Mucosa of descending colon (tissue), 3 donors: ENCODE results near the gene RAD51B. TPM values are rescaled to one million over a fixed set of nuclear protein-coding genes. Genes with fewer than 3 reads are reported as not detected.
A peak's percentile ranks its signal among the peaks of the same experiment; 100 is the strongest.

Experiments
- ATAC-seq: fragments of 200-7000 bp; cut with Tn5 transposase; one replicate; pipeline ENCODE4 v1.9.1; 2020; ENCODE audit warnings: mild to moderate bottlenecking, moderate library complexity
- DNase-seq, 3 donors: peaks; one replicate each; pipeline ENCODE4 v3.0.0-alpha.2; 2020
- H3K36me3 ChIP-seq: fragments of 200-600 bp; one replicate; pipeline ENCODE4 v1.8.0; 2021; ENCODE audit warnings: low read depth, mild to moderate bottlenecking
- H3K4me1 ChIP-seq: fragments of 200-600 bp; one replicate; pipeline ENCODE4 v1.8.0; 2021; ENCODE audit warnings: low read depth, mild to moderate bottlenecking
- H3K4me3 ChIP-seq: fragments of 200-600 bp; one replicate; pipeline ENCODE4 v1.8.0; 2021; ENCODE audit warnings: mild to moderate bottlenecking
- H3K9me3 ChIP-seq: fragments of 200-600 bp; one replicate; pipeline ENCODE4 v1.8.0; 2021; ENCODE audit warnings: mild to moderate bottlenecking
- CTCF ChIP-seq: fragments of 200-600 bp; IDR thresholded peaks from one replicate; pipeline ENCODE4 v1.8.0; 2022; ENCODE audit warnings: antibody characterized with exemption, mild to moderate bottlenecking
- intact Hi-C, 2 donors: fragments of 100-400 bp; cut with DNase I in 1 of 2; cut with micrococcal nuclease in 1 of 2; formaldehyde crosslinking; loops; one replicate each; pipeline versions ENCODE4 v1.11.0 to v1.11.1; 2022; cut with DNase I, micrococcal nuclease
- total RNA-seq, 3 donors: library from RNA; stranded (reverse); fragmentation: NEBNext Ultra II Directional in 2 of 3; extraction: Animal tissue kit (Norgen Biotek cat#: 25700) in 2 of 3; gene quantifications; one replicate each; pipeline versions ENCODE4 v1.2.1 to v1.2.4, GENCODE V29; 2021 to 2023
- donor health status: DM: no; HTN: no; CAD: no; lungs with moderate emphysema.
- donor health status: DM: no; HTN: no; CAD: no.
- donor health status: DM: no; HTN: yes; CAD: no.

Gene RAD51B
- total RNA-seq, 3 donors from 2014 or later, result 15.8 to 23.3 (median 20.9) TPM

DNA sequence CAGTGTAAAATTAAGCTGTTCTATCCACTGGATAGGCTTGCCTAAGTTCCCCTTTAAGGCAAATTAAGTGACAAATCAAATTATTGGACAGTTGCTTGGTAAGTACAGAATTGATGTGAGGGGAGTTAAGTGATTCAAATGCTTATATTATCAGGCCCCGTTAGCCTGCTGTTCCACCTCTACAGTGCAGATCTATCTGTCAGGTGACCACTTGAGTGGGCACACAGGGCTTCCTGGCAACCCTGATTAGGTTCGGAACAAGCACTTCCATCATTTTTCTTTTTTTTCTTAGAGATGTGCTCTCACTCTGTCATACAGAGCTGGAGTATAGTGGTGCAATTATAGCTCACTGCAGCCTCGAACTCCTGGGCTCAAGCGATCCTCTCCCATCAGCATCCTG is 453.8 kb downstream of the RAD51B start:
- Histone ChIP-seq H3K4me1 (peaks cover 4% of the 10 kb centered on the region), H3K4me3 (no peak overlapping the region), H3K36me3 (no peaks in the 10 kb centered on the region), H3K9me3 (no peaks in the 10 kb centered on the region)
- no peak for ATAC-seq
- DNase-seq, result no peak
- TF ChIP-seq CTCF, result no peak
- intact Hi-C loops, result no loop called here

DNA sequence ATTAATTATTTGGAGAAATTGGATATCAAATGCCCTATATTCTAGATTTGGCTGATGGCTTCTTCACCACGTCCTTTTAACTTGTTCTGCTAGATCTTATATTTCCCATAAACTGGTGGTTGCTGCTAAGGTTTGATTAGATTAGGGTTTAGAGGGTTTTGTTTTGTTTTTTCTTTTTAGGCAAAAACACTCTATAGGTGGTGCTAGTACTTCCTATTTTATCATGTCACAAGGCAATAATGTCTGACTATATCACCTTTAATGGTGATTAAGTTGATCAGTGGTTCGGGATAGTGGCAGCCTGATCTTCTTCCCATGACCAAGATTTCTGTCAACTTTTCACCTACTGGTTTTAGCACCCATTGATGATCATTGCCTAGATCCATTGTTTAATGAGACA is 455.1 kb downstream of the RAD51B start:
- no peak for TF ChIP-seq CTCF
- H3K4me1 ChIP-seq, result no peaks in the 10 kb centered on the region
- H3K36me3 ChIP-seq, result no peaks in the 10 kb centered on the region
- DNase-seq (no peak), ATAC-seq (no peak)
- H3K4me3 ChIP-seq, result no peak overlapping the region
- no peaks in the 10 kb centered on the region for H3K9me3 ChIP-seq
- intact Hi-C loops, result no loop called here

- no peaks in the 10 kb centered on the region for H3K4me1 ChIP-seq
- no peaks in the 10 kb centered on the region for H3K36me3 ChIP-seq
- H3K4me3 ChIP-seq, result no peak overlapping the region
- TF ChIP-seq CTCF, result no peak
- intact Hi-C loops, result no loop called here
- H3K9me3 ChIP-seq, result no peaks in the 10 kb centered on the region
- DNase-seq (no peak), ATAC-seq (no peak)
These were observed 459.2 kb downstream of the RAD51B start for GRCh38 chr14:68278576-68279436.

DNA sequence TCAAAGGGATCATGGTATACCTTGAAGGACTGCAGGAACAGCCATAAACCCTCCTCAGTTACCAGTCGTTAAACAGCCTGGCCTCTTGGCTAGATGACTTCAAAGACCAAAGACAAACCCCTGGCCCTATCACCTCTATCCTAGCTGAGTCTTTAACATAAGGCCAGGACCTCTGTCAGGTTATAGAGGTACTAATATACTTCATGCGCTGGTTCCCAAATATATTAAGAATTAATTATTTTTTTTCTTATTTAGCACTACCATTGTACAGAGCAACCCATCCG is 459.8 kb downstream of the RAD51B start:
- TF ChIP-seq CTCF, result no peak
- ATAC-seq, result no peak
- DNase-seq, result no peak
- Histone ChIP-seq H3K4me3 (no peak overlapping the region), H3K36me3 (no peaks in the 10 kb centered on the region), H3K9me3 (no peaks in the 10 kb centered on the region), H3K4me1 (no peaks in the 10 kb centered on the region)
- intact Hi-C loops, result no loop called here

GRCh38 chr14:68279777-68280233 is 460.2 kb downstream of the RAD51B start:
- Histone ChIP-seq H3K36me3 (no peaks in the 10 kb centered on the region), H3K9me3 (no peaks in the 10 kb centered on the region), H3K4me1 (no peaks in the 10 kb centered on the region), H3K4me3 (no peak overlapping the region)
- DNase-seq, result no peak
- ATAC-seq, result peak; percentile 37
- TF ChIP-seq CTCF, result no peak
- intact Hi-C loops, result no loop called here

GRCh38 chr14:68281497-68281896 is 461.9 kb downstream of the RAD51B start:
- ATAC-seq (no peak), DNase-seq (no peak)
- Histone ChIP-seq H3K4me1 (no peaks in the 10 kb centered on the region), H3K9me3 (no peaks in the 10 kb centered on the region), H3K4me3 (no peak overlapping the region), H3K36me3 (no peaks in the 10 kb centered on the region)
- intact Hi-C loops, result no loop called here
- no peak for TF ChIP-seq CTCF
